ENCODE results near the gene SCARF2.

Gene SCARF2

GRCh38 chr22:20459862-20460261 is 22.2 kb upstream of the SCARF2 start (continued):
- TF ChIP-seq ZNF777 (tag by site-specific recombination; IDR thresholded peaks at IDR 0.05; ENCODE audit: borderline replicate concordance) (no peak), ZNF660 (tag by site-specific recombination; IDR thresholded peaks at IDR 0.05) (no peak)
- TF ChIP-seq, protein P1, sequence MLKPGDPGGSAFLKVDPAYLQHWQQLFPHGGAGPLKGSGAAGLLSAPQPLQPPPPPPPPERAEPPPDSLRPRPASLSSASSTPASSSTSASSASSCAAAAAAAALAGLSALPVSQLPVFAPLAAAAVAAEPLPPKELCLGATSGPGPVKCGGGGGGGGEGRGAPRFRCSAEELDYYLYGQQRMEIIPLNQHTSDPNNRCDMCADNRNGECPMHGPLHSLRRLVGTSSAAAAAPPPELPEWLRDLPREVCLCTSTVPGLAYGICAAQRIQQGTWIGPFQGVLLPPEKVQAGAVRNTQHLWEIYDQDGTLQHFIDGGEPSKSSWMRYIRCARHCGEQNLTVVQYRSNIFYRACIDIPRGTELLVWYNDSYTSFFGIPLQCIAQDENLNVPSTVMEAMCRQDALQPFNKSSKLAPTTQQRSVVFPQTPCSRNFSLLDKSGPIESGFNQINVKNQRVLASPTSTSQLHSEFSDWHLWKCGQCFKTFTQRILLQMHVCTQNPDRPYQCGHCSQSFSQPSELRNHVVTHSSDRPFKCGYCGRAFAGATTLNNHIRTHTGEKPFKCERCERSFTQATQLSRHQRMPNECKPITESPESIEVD (tag by site-specific recombination; IDR thresholded peaks at IDR 0.05) = no peak

GRCh38 chr22:20459152-20459542 is 21.5 kb upstream of the SCARF2 start:
- no peak overlapping the region for H3K4me3 ChIP-seq (ENCODE audit: low read depth, low read length)
- peaks cover 0 to 81% of the 10 kb centered on the region in 2 experiments; a peak in 2 of 3 replicates for H3K36me3 ChIP-seq (ENCODE audit: control insufficient read depth in 2 of 2, insufficient read depth in 1 of 2, low read length in 2 of 2)
- TF ChIP-seq, protein P2, sequence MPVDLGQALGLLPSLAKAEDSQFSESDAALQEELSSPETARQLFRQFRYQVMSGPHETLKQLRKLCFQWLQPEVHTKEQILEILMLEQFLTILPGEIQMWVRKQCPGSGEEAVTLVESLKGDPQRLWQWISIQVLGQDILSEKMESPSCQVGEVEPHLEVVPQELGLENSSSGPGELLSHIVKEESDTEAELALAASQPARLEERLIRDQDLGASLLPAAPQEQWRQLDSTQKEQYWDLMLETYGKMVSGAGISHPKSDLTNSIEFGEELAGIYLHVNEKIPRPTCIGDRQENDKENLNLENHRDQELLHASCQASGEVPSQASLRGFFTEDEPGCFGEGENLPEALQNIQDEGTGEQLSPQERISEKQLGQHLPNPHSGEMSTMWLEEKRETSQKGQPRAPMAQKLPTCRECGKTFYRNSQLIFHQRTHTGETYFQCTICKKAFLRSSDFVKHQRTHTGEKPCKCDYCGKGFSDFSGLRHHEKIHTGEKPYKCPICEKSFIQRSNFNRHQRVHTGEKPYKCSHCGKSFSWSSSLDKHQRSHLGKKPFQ (tag by site-specific recombination; IDR thresholded peaks at IDR 0.05) = no peak
- TF ChIP-seq ZBTB8A (tag by site-specific recombination; IDR thresholded peaks at IDR 0.05) (no peak), ZNF426 (tag by site-specific recombination; IDR thresholded peaks at IDR 0.05) (no peak), ZNF544 (tag by site-specific recombination; IDR thresholded peaks at IDR 0.05) (no peak), ZNF169 (tag by site-specific recombination; IDR thresholded peaks at IDR 0.05) (no peak), ZNF692 (tag by site-specific recombination; IDR thresholded peaks at IDR 0.05) (no peak), ZBTB44 (tag by site-specific recombination; IDR thresholded peaks at IDR 0.05) (no peak), ZNF747 (tag by site-specific recombination; IDR thresholded peaks at IDR 0.05) (no peak), ZNF239 (tag by site-specific recombination; IDR thresholded peaks at IDR 0.05) (no peak), ZBTB17 (tag by site-specific recombination; IDR thresholded peaks at IDR 0.05) (no peak), ZNF416 (tag by site-specific recombination; IDR thresholded peaks at IDR 0.05) (no peak)
- TF ChIP-seq, protein P3, sequence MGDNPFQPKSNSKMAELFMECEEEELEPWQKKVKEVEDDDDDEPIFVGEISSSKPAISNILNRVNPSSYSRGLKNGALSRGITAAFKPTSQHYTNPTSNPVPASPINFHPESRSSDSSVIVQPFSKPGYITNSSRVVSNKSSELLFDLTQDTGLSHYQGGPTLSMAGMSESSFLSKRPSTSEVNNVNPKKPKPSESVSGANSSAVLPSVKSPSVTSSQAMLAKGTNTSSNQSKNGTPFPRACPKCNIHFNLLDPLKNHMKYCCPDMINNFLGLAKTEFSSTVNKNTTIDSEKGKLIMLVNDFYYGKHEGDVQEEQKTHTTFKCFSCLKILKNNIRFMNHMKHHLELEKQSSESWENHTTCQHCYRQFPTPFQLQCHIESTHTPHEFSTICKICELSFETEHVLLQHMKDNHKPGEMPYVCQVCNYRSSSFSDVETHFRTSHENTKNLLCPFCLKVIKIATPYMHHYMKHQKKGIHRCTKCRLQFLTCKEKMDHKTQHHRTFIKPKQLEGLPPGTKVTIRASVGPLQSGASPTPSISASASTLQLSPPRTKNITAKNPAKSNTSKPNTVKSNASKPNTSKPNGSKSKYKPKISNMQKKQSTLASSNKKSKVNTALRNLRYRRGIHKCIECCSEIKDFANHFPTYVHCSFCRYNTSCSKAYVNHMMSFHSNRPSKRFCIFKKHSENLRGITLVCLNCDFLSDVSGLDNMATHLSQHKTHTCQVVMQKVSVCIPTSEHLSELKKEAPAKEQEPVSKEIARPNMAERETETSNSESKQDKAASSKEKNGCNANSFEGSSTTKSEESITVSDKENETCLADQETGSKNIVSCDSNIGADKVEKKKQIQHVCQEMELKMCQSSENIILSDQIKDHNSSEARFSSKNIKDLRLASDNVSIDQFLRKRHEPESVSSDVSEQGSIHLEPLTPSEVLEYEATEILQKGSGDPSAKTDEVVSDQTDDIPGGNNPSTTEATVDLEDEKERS (tag by site-specific recombination; IDR thresholded peaks at IDR 0.05) = no peak
- TF ChIP-seq, protein P4, sequence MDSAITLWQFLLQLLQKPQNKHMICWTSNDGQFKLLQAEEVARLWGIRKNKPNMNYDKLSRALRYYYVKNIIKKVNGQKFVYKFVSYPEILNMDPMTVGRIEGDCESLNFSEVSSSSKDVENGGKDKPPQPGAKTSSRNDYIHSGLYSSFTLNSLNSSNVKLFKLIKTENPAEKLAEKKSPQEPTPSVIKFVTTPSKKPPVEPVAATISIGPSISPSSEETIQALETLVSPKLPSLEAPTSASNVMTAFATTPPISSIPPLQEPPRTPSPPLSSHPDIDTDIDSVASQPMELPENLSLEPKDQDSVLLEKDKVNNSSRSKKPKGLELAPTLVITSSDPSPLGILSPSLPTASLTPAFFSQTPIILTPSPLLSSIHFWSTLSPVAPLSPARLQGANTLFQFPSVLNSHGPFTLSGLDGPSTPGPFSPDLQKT (IDR thresholded peaks at IDR 0.05; ENCODE audit: borderline replicate concordance, low read depth, low read length) = no peak
- TF ChIP-seq, protein P5, sequence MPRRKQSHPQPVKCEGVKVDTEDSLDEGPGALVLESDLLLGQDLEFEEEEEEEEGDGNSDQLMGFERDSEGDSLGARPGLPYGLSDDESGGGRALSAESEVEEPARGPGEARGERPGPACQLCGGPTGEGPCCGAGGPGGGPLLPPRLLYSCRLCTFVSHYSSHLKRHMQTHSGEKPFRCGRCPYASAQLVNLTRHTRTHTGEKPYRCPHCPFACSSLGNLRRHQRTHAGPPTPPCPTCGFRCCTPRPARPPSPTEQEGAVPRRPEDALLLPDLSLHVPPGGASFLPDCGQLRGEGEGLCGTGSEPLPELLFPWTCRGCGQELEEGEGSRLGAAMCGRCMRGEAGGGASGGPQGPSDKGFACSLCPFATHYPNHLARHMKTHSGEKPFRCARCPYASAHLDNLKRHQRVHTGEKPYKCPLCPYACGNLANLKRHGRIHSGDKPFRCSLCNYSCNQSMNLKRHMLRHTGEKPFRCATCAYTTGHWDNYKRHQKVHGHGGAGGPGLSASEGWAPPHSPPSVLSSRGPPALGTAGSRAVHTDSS (tag by site-specific recombination; IDR thresholded peaks at IDR 0.05) = no peak
- no peak overlapping the region for H3K27ac ChIP-seq (ENCODE audit: extremely low read depth, low read depth, low read length)
- H3K4me1 ChIP-seq (ENCODE audit: control insufficient read depth, insufficient read depth, low read length) = no peaks in the 10 kb centered on the region
- POLR2A ChIA-PET = no interaction called here
- CTCF ChIA-PET = interaction anchor here (3.1 kb wide), 1 partner anchor 41 kb away, joined by 24 read pairs; no protein-coding TSS in a partner anchor
- no peaks in the 10 kb centered on the region for H3K9me3 ChIP-seq (ENCODE audit: control insufficient read depth, insufficient read depth, low read depth, low read length)

Data from HEK293 (cell line).